OCI-LY3 (cell line): ENCODE measurements around the gene CCDC89.
"Not testable (repeated sequence)": the region's sequence is repeated elsewhere in the genome, so short reads cannot be mapped to it uniquely, and the experiment has no call there.

Experiments
- H2AFZ ChIP-seq: fragments of 200-600, 300-600 bp; shearing (Covaris generic); 2 replicates; pipeline ENCODE4 v1.6.0; 2014; ENCODE audit warnings: antibody characterized with exemption, low read depth, low read length
- H3K27ac ChIP-seq: fragments of 200-600, 300-600 bp; sonication (generic); 2 replicates; pipeline ENCODE4 v1.5.1; 2014; ENCODE audit warnings: mild to moderate bottlenecking, low read length, moderate library complexity, mixed read lengths
- H3K27me3 ChIP-seq: fragments of 200-600, 300-600 bp; sonication (generic); 2 replicates; pipeline ENCODE4 v1.6.1; 2014; ENCODE audit warnings: low read depth, low read length, mixed read lengths
- H3K36me3 ChIP-seq: fragments of 200-600, 300-600 bp; sonication (generic); replicated peaks from 2 replicates; pipeline ENCODE3; 2014; ENCODE audit warnings: low read depth, low read length, mixed read lengths
- H3K4me1 ChIP-seq: fragments of 300-600, 200-600 bp; sonication (generic); 2 replicates; pipeline ENCODE4 v1.6.1; 2014; ENCODE audit warnings: low read length, mixed read lengths
- H3K4me2 ChIP-seq: fragments of 200-600, 300-600 bp; sonication (generic); 2 replicates; pipeline ENCODE4 v1.6.1; 2014; ENCODE audit warnings: low read length, mixed read lengths
- H3K4me3 ChIP-seq: fragments of 300-600, 200-600 bp; sonication (generic); 2 replicates; pipeline ENCODE4 v1.5.1; 2014; ENCODE audit warnings: antibody characterized with exemption, mild to moderate bottlenecking, low read length, moderate library complexity
- H3K79me2 ChIP-seq: fragments of 300-600, 200-600 bp; shearing (Covaris generic); 2 replicates; pipeline ENCODE4 v1.6.1; 2014; ENCODE audit warnings: mild to moderate bottlenecking, low read length, mixed read lengths
- H3K9ac ChIP-seq: fragments of 300-600, 200-600 bp; shearing (Covaris generic); 2 replicates; pipeline ENCODE4 v1.6.0; 2014; ENCODE audit warnings: mild to moderate bottlenecking, low read length, moderate library complexity
- H3K9me3 ChIP-seq: fragments of 200-600, 300-600 bp; shearing (Covaris generic); 2 replicates; pipeline ENCODE4 v1.6.1; 2014; ENCODE audit warnings: low read length, mixed read lengths; ENCODE audit not compliant: insufficient read depth
- H4K20me1 ChIP-seq: fragments of 200-600, 300-600 bp; sonication (generic); 2 replicates; pipeline ENCODE4 v1.6.1; 2016; ENCODE audit warnings: low read length, mixed read lengths; ENCODE audit not compliant: insufficient read depth
- CTCF ChIP-seq: fragments of 200-600, 300-600 bp; sonication (generic); IDR thresholded peaks from 2 replicates; pipeline ENCODE4 v1.5.1; 2014; ENCODE audit warnings: antibody characterized with exemption, low read length, low read depth
- EZH2phosphoT487 ChIP-seq: fragments of 200-600 bp; shearing (Covaris generic); IDR thresholded peaks from 2 replicates; pipeline ENCODE4 v1.6.1; 2018; ENCODE audit warnings: antibody characterized with exemption, mixed run types, low read depth

Gene CCDC89

DNA sequence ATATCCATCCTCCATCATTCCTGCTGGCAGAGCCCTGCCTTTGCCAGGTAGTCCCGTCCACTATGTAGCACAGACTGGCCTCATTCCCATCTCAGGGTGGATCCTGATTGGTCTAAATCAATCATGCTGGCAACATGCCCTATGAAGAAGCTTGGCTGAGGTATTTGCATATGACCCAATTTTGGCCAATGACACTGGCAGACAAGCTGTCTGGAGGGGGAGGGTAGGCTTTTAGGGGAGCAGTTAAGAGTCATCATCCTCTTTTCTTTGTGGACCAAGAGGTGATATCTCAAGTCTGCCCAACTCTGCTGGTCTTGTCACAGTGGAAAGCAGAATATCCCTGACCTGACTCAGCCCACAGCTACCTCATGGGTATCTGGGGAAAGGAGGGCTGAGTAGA, 5.1 kb downstream of the CCDC89 start:
- no peaks in the 10 kb centered on the region for H3K9me3 ChIP-seq
- H3K79me2 ChIP-seq, result no peaks in the 10 kb centered on the region
- H4K20me1 ChIP-seq, result no peaks in the 10 kb centered on the region
- no peak overlapping the region for H2AFZ ChIP-seq
- H3K4me3 ChIP-seq, result no peak overlapping the region
- H3K4me1 ChIP-seq, result peaks cover 9% of the 10 kb centered on the region
- no peak overlapping the region for H3K9ac ChIP-seq
- TF ChIP-seq EZH2phosphoT487 (no peak), CTCF (no peak)
- no peaks in the 10 kb centered on the region for H3K36me3 ChIP-seq
- no peak overlapping the region for H3K27ac ChIP-seq
- no peak overlapping the region for H3K4me2 ChIP-seq
- H3K27me3 ChIP-seq, result 0 out of 2 replicates have a peak, but pooled peaks cover 5% of the 10 kb centered on the region

DNA sequence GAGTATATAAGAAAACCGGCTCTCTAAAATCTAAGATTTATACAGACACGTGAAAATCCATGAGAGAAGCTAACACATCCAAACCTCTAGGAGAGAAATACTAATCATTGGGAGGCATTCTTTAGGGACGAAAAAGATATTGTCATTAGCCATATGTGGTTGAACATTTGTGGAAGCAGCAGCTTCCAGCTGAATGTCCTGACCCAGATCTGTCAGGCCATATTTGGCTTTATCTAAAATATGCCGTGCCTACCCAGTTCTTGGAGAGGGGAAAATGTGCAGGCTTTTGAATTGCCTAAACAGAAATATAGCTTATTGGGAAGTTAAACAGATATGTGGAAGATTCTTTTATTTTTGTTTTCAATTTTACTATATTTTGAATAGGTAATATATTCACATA, 6.4 kb downstream of the CCDC89 start:
- Histone ChIP-seq H3K9me3 (no peaks in the 10 kb centered on the region), H3K4me1 (peaks cover 9% of the 10 kb centered on the region), H3K27ac (no peak overlapping the region), H3K27me3 (0 out of 2 replicates have a peak, but pooled peaks cover 5% of the 10 kb centered on the region), H4K20me1 (no peaks in the 10 kb centered on the region), H3K36me3 (no peaks in the 10 kb centered on the region), H3K9ac (no peak overlapping the region), H2AFZ (no peak overlapping the region), H3K4me3 (no peak overlapping the region), H3K79me2 (no peaks in the 10 kb centered on the region), H3K4me2 (no peak overlapping the region)
- TF ChIP-seq CTCF (no peak), EZH2phosphoT487 (no peak)

GRCh38 chr11:85673393-85673792, 12.6 kb downstream of the CCDC89 start:
- Histone ChIP-seq H3K4me1 (no peaks in the 10 kb centered on the region), H3K4me3 (no peak overlapping the region), H3K36me3 (no peaks in the 10 kb centered on the region), H3K9ac (no peak overlapping the region), H3K27me3 (no peaks in the 10 kb centered on the region), H4K20me1 (no peaks in the 10 kb centered on the region), H3K27ac (no peak overlapping the region), H2AFZ (no peak overlapping the region), H3K4me2 (no peak overlapping the region), H3K9me3 (no peaks in the 10 kb centered on the region), H3K79me2 (no peaks in the 10 kb centered on the region)
- no peak for TF ChIP-seq CTCF
- TF ChIP-seq EZH2phosphoT487, result no peak

- H3K36me3 ChIP-seq, result no peaks in the 10 kb centered on the region
- H3K27ac ChIP-seq, result no peak overlapping the region
- no peak overlapping the region for H3K4me2 ChIP-seq
- H3K79me2 ChIP-seq, result no peaks in the 10 kb centered on the region
- no peak overlapping the region for H2AFZ ChIP-seq
- TF ChIP-seq EZH2phosphoT487 (no peak), CTCF (no peak)
- H3K9ac ChIP-seq, result no peak overlapping the region
- no peaks in the 10 kb centered on the region for H4K20me1 ChIP-seq
- no peak overlapping the region for H3K4me3 ChIP-seq
- H3K27me3 ChIP-seq, result no peaks in the 10 kb centered on the region
- no peaks in the 10 kb centered on the region for H3K4me1 ChIP-seq
- H3K9me3 ChIP-seq, result no peaks in the 10 kb centered on the region
Observed at GRCh38 chr11:85672105-85672902, 13.7 kb downstream of the CCDC89 start.

- not testable (repeated sequence) for H4K20me1 ChIP-seq, H3K36me3 ChIP-seq, H3K9me3 ChIP-seq, H3K9ac ChIP-seq, H3K4me3 ChIP-seq, H2AFZ ChIP-seq, H3K4me1 ChIP-seq, H3K79me2 ChIP-seq, H3K27ac ChIP-seq, H3K4me2 ChIP-seq, H3K27me3 ChIP-seq
Observed at GRCh38 chr11:85670949-85671663, 14.9 kb downstream of the CCDC89 start.
